Fibroblast of skin of left biceps (primary cell): ENCODE measurements around the gene DMD.

Experiments
- DNase-seq, 2 experiments: peaks; one replicate each; pipeline ENCODE4 v3.0.0-alpha.2; 2013; ENCODE audit warnings: low read depth in 2 of 2

DMD gene

GRCh38 chrX:33041141-33041540, 170.2 kb downstream of the DMD start:
- DNase-seq, result no peak

GRCh38 chrX:33032700-33033099, 178.6 kb downstream of the DMD start:
- no peak for DNase-seq

GRCh38 chrX:33014949-33015348, 196.4 kb downstream of the DMD start:
- DNase-seq, result no peak

- no peak for DNase-seq
These were observed 197.3 kb downstream of the DMD start for GRCh38 chrX:33014086-33014485.

GRCh38 chrX:33001107-33001506, 210.2 kb downstream of the DMD start:
- DNase-seq, result no peak

- DNase-seq, result no peak
These were observed 212.6 kb downstream of the DMD start for GRCh38 chrX:32998776-32999175.

GRCh38 chrX:32995427-32995826, 215.9 kb downstream of the DMD start:
- no peak for DNase-seq

GRCh38 chrX:32987142-32987541, 224.2 kb downstream of the DMD start:
- no peak for DNase-seq

- DNase-seq, result no peak
These were observed 225.8 kb downstream of the DMD start for GRCh38 chrX:32985544-32985943.

GRCh38 chrX:32966821-32967355, 244.5 kb downstream of the DMD start:
- DNase-seq, result no peak

- DNase-seq, result no peak
These were observed 257.2 kb downstream of the DMD start for GRCh38 chrX:32954125-32954524.

- DNase-seq, result no peak
These were observed 263.2 kb downstream of the DMD start for GRCh38 chrX:32948130-32948529.

- DNase-seq, result no peak
These were observed 274.3 kb downstream of the DMD start for GRCh38 chrX:32937043-32937442.

- no peak for DNase-seq
These were observed 277.8 kb downstream of the DMD start for GRCh38 chrX:32933548-32933947.

- no peak for DNase-seq
These were observed 282.3 kb downstream of the DMD start for GRCh38 chrX:32929040-32929439.

- DNase-seq, result no peak
These were observed 315.3 kb downstream of the DMD start for GRCh38 chrX:32896088-32896487.

GRCh38 chrX:32894679-32895078, 316.7 kb downstream of the DMD start:
- DNase-seq, result no peak

- DNase-seq, result no peak
These were observed 317.6 kb downstream of the DMD start for GRCh38 chrX:32893751-32894150.

GRCh38 chrX:32877592-32877991, 333.8 kb downstream of the DMD start:
- DNase-seq, result no peak

GRCh38 chrX:32874839-32875238, 336.5 kb downstream of the DMD start:
- DNase-seq, result no peak

- DNase-seq, result no peak
These were observed 337.6 kb downstream of the DMD start for GRCh38 chrX:32873786-32874185.

GRCh38 chrX:32871636-32872035, 339.7 kb downstream of the DMD start:
- DNase-seq, result no peak

- DNase-seq, result no peak
These were observed 342.8 kb downstream of the DMD start for GRCh38 chrX:32868524-32868895.

GRCh38 chrX:32867781-32868523, 343.4 kb downstream of the DMD start:
- DNase-seq, result no peak
